Naive thymus-derived CD4-positive, alpha-beta T cell (primary cell): ENCODE measurements around the gene MEF2A. TPM values are rescaled to one million over a fixed set of nuclear protein-coding genes. Genes with fewer than 3 reads are reported as not detected.
"Not testable (repeated sequence)": the region's sequence is repeated elsewhere in the genome, so short reads cannot be mapped to it uniquely, and the experiment has no call there.

Source experiments
- ATAC-seq: fragments of 150-1000 bp; cut with Tn5 transposase; 2 replicates; pipeline ENCODE4 v1.10.0; 2021; ENCODE audit warnings: mild to moderate bottlenecking, moderate library complexity
- CTCF ChIA-PET: fragments of 350-600 bp; sonication (Branson Sonifier 250); formaldehyde crosslinking; loops from one replicate; lab custom pipeline; 2021; ENCODE audit warnings: antibody characterized with exemption; lab: Charles Lee
- POLR2A ChIA-PET: fragments of 350-600 bp; sonication (Branson Sonifier 250); formaldehyde crosslinking; loops from one replicate; lab custom pipeline; 2021; ENCODE audit warnings: antibody characterized with exemption, inconsistent platforms; lab: Charles Lee
- DNase-seq, 9 donors: peaks; one replicate each; pipeline versions ENCODE4 v3.0.0 to v3.0.0-alpha.2; 2020 to 2022; ENCODE audit warnings: mixed read lengths in 1 of 9
- H3K27ac ChIP-seq: one replicate; pipeline ENCODE4 v1.7.0; 2013; ENCODE audit warnings: mild to moderate bottlenecking, low read depth, low read length, moderate library complexity
- H3K27me3 ChIP-seq, 2 donors: one replicate each; pipeline ENCODE4 v1.7.0; 2013; ENCODE audit warnings: low read length in 2 of 2, mild to moderate bottlenecking in 2 of 2, moderate library complexity in 2 of 2; ENCODE audit not compliant: control insufficient read depth in 2 of 2, insufficient read depth in 2 of 2
- H3K36me3 ChIP-seq, 3 experiments: 1 replicate in 2 of 3; 2 replicates in 1 of 3; pipeline ENCODE4 v1.7.0; 2013; ENCODE audit warnings: low read length in 3 of 3, mild to moderate bottlenecking in 3 of 3, moderate library complexity in 1 of 3; ENCODE audit not compliant: insufficient read depth in 3 of 3, control insufficient read depth in 2 of 3
- H3K4me1 ChIP-seq, 2 donors: one replicate each; pipeline ENCODE4 v1.7.0; 2013; ENCODE audit warnings: low read length in 2 of 2, mild to moderate bottlenecking in 2 of 2, moderate library complexity in 1 of 2; ENCODE audit not compliant: control insufficient read depth in 2 of 2, insufficient read depth in 2 of 2
- H3K4me3 ChIP-seq: 2 replicates; pipeline ENCODE4 v1.7.0; 2013; ENCODE audit warnings: mild to moderate bottlenecking, low read length
- H3K9me3 ChIP-seq, 3 experiments: 1 replicate in 2 of 3; 2 replicates in 1 of 3; pipeline ENCODE4 v1.7.0; 2013; ENCODE audit warnings: low read length in 3 of 3; ENCODE audit not compliant: control insufficient read depth in 2 of 3
- H3K27ac Mint-ChIP-seq, 9 donors: one replicate each; pipeline ENCODE4 v1.8.0; 2020 to 2022; ENCODE audit warnings: mixed read lengths in 9 of 9, mild to moderate bottlenecking in 8 of 9, moderate library complexity in 5 of 9, inconsistent platforms in 2 of 9
- H3K27me3 Mint-ChIP-seq, 5 donors: one replicate each; pipeline ENCODE4 v1.8.0; 2021 to 2022; ENCODE audit warnings: mixed read lengths in 5 of 5, mild to moderate bottlenecking in 1 of 5
- H3K36me3 Mint-ChIP-seq, 5 donors: one replicate each; pipeline ENCODE4 v1.8.0; 2020 to 2022; ENCODE audit warnings: mixed read lengths in 5 of 5, mild to moderate bottlenecking in 3 of 5, inconsistent platforms in 1 of 5
- H3K4me1 Mint-ChIP-seq, 7 donors: one replicate each; pipeline ENCODE4 v1.8.0; 2020 to 2022; ENCODE audit warnings: mixed read lengths in 7 of 7, mild to moderate bottlenecking in 3 of 7, inconsistent platforms in 1 of 7
- H3K4me3 Mint-ChIP-seq, 10 donors: one replicate each; pipeline ENCODE4 v1.8.0; 2020 to 2022; ENCODE audit warnings: mild to moderate bottlenecking in 10 of 10, mixed read lengths in 10 of 10, moderate library complexity in 6 of 10, inconsistent platforms in 2 of 10
- H3K9me3 Mint-ChIP-seq, 11 donors: one replicate each; pipeline ENCODE4 v1.8.0; 2020 to 2022; ENCODE audit warnings: mixed read lengths in 11 of 11, mild to moderate bottlenecking in 4 of 11, inconsistent platforms in 1 of 11, moderate library complexity in 1 of 11
- intact Hi-C, 2 donors: fragments of 100-400 bp; cut with micrococcal nuclease; formaldehyde crosslinking; loops; one replicate each; pipeline ENCODE4 v1.15.1; 2023
- polyA plus RNA-seq, 2 donors: library from polyadenylated mRNA; unstranded; fragments of 300-500 nt; fragmentation: Illumina TruSeq; gene quantifications; one replicate each; pipeline ENCODE4 v1.2.3, GENCODE V29; 2021
- total RNA-seq, 6 experiments: library from RNA in 5 of 6; stranded (reverse) in 5 of 6; gene quantifications; 1 replicate in 5 of 6; 2 replicates in 1 of 6; pipeline ENCODE4 v1.2.3 and lab custom pipeline; 2021 to 2026

The MEF2A gene
- total and polyA plus RNA-seq, 7 experiments from 2014 or later: 17.2 to 42.8 (median 34.0) TPM

DNA sequence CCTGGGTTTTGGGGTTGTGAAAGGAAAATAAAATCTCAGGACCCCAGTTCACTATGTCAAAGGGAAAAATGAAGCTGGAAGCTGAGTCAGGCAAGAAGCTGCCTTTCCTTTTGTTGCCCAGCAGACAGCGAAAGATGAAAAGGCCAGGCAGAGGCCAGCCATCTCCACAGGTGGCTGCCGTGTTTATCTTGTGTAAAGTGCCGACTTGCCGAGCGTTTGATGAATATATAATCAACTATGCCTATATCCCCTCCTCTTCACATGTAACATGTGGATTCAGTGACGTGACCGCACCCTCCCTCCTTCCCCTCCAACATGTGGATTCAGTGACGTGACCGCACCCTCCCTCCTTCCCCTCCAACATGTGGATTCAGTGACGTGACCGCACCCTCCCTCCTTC is 184.5 kb downstream of the MEF2A start:
- H3K36me3 ChIP-seq, ATAC-seq, H3K27me3 ChIP-seq, H3K9me3 Mint-ChIP-seq, H3K27ac Mint-ChIP-seq, H3K9me3 ChIP-seq, H3K27ac ChIP-seq, POLR2A ChIA-PET, H3K27me3 Mint-ChIP-seq, H3K4me1 ChIP-seq, H3K4me3 Mint-ChIP-seq, H3K36me3 Mint-ChIP-seq, CTCF ChIA-PET, H3K4me3 ChIP-seq, H3K4me1 Mint-ChIP-seq, DNase-seq: not testable (repeated sequence)
- intact Hi-C loops: loop anchor here in 1 of 2 donors (10.0 kb wide), 1 partner anchor 406 kb away; no protein-coding TSS in a partner anchor

DNA sequence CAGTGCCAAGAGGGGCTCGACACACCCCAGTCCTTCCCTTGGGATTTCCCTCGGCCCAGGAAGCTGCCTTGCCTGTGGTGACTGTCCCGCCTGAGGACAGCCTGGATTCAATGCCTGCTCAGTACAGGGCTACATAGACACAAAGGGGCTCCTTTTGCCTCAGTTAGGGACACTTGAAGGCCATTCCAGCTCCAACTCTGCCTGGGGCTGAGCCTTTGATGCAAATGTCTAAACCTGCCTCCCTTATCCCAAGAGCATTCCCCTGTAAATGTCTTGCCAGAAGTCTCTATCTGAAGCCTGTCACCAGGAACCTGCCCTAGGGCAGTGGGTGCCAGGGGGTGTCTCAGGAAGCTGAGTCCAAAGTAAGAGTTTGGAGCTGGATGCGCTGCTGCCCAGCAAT is 186.8 kb downstream of the MEF2A start:
- ChIA-PET POLR2A (no interaction called here), CTCF (interaction anchor here (0.6 kb wide), 1 partner anchor 18 kb away, joined by 3 read pairs; no protein-coding TSS in a partner anchor)
- Histone ChIP-seq H3K4me3 (no peak overlapping the region), H3K9me3 (no peaks in the 10 kb centered on the region), H3K36me3 (no peaks in the 10 kb centered on the region), H3K27me3 (no peaks in the 10 kb centered on the region), H3K4me1 (no peaks in the 10 kb centered on the region), H3K27ac (no peak overlapping the region)
- ATAC-seq: no peak
- Mint-ChIP-seq H3K4me1 (peaks cover 0 to 8% (median 0%) of the 10 kb centered on the region in 7 donors), H3K27me3 (no peaks in the 10 kb centered on the region), H3K27ac (peak overlapping the region in 1 of 9 donors; percentile 6), H3K9me3 (no peaks in the 10 kb centered on the region), H3K36me3 (no peaks in the 10 kb centered on the region), H3K4me3 (no peak overlapping the region)
- no peak for DNase-seq
- intact Hi-C loops: loop anchor here in 1 of 2 donors (10.0 kb wide), 1 partner anchor 408 kb away; no protein-coding TSS in a partner anchor

- DNase-seq (no peak), ATAC-seq (no peak)
- no peak overlapping the region for H3K27ac ChIP-seq
- CTCF ChIA-PET: interaction anchor here (0.5 to 1.1 kb wide), 4 partner anchors 10 to 436 kb away, joined by 3 to 5 read pairs (median 4); no protein-coding TSS in a partner anchor
- POLR2A ChIA-PET: interaction anchor here (0.7 kb wide), 1 partner anchor 305 kb away, joined by 3 read pairs; no protein-coding TSS in a partner anchor
- H3K27me3 ChIP-seq: no peaks in the 10 kb centered on the region
- no peaks in the 10 kb centered on the region for H3K36me3 ChIP-seq
- Mint-ChIP-seq H3K36me3 (no peaks in the 10 kb centered on the region), H3K9me3 (no peaks in the 10 kb centered on the region), H3K27me3 (peaks cover 0 to 2% (median 0%) of the 10 kb centered on the region in 5 donors), H3K4me3 (no peak overlapping the region), H3K4me1 (peaks cover 0 to 8% (median 0%) of the 10 kb centered on the region in 7 donors), H3K27ac (no peak overlapping the region)
- H3K4me1 ChIP-seq: no peaks in the 10 kb centered on the region
- intact Hi-C loops: loop anchor here in 1 of 2 donors (10.0 kb wide), 1 partner anchor 408 kb away; no protein-coding TSS in a partner anchor
- no peaks in the 10 kb centered on the region for H3K9me3 ChIP-seq
- H3K4me3 ChIP-seq: no peak overlapping the region
Measured at GRCh38 chr15:99753066-99753465, 187.3 kb downstream of the MEF2A start.

DNA sequence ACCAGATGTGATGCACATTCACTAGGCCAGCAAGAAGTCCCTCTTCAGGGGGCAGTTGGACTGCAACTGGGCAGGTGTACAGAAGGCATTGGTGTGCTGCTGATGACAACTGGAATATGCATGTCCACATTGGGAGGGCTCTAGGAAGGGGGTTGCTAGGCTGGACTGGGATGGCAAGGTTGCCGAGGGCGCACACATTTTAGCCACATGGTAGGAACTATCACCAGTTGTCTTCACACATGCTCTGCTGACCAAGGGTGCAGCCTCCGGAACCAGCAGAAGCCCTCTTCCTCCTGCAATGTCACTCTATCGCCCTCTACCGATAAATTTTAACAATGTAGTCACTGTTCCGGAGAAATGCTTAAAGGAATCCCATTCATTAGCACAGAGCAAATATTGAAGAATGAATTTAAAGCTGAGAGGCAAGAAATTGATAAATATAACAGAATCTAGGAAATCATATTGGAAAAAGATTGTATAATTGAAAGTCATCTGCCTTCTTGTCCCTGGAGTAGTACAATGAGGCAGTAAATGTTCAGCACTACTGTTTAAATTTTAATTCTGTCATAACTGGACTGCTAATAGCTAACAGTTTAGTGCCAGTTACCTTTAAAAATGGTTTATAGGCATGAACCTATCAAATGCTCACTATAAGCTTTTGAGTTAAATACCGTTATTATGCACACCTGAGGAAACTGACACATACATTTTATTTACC is 190.1 kb downstream of the MEF2A start:
- H3K27me3 ChIP-seq: no peaks in the 10 kb centered on the region
- H3K36me3 Mint-ChIP-seq: no peaks in the 10 kb centered on the region
- peak overlapping the region in 1 of 9 donors; percentile 10 for H3K27ac Mint-ChIP-seq
- ChIA-PET POLR2A (interaction anchor here (2.2 kb wide), 1 partner anchor 22 kb away, joined by 9 read pairs; the partner anchor contains the start of gene LYSMD4), CTCF (interaction anchor here (0.6 to 4.5 kb wide), 14 partner anchors 16 to 488 kb away, joined by 3 to 49 read pairs (median 4); partner anchors contain the start of gene LYSMD4)
- no peak overlapping the region for H3K4me3 Mint-ChIP-seq
- no peaks in the 10 kb centered on the region for H3K9me3 ChIP-seq
- ATAC-seq: peak; percentile 86
- H3K36me3 ChIP-seq: no peaks in the 10 kb centered on the region
- no peaks in the 10 kb centered on the region for H3K4me1 ChIP-seq
- H3K4me3 ChIP-seq: no peak overlapping the region
- H3K27ac ChIP-seq: no peak overlapping the region
- peaks cover 0 to 5% (median 0%) of the 10 kb centered on the region in 5 donors for H3K27me3 Mint-ChIP-seq
- peak in 8 of 9 donors; percentile 29 to 72 (median 62) for DNase-seq
- no peaks in the 10 kb centered on the region for H3K9me3 Mint-ChIP-seq
- peaks cover 0 to 4% (median 0%) of the 10 kb centered on the region in 7 donors for H3K4me1 Mint-ChIP-seq
- intact Hi-C loops: loop anchor here (1.0 to 10.0 kb wide), 7 partner anchors 23 to 655 kb away; partner anchors contain the start of gene LYSMD4 (in 2 of the 2)

DNA sequence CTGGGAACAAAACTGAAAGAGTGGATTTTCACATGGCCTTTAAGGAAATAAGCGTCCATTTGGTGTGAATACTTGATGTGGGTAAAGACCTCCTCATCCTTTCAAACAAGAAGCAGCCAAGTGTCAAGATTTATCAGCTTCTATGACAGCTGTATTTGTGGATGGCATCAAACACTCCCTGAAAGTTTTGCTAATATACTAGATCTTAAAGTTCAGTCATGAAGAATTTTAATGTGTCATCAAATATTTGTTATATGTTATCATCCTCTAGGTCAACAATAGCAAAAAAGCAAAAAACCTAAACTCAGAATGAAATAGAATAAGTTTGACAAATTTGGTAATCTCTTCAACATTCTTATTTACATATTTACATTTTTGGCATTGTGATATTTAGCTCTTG is 196.5 kb downstream of the MEF2A start:
- no peaks in the 10 kb centered on the region for H3K4me1 ChIP-seq

GRCh38 chr15:99763827-99764226 is 198.0 kb downstream of the MEF2A start:
- no peak for DNase-seq
- Mint-ChIP-seq H3K9me3 (no peaks in the 10 kb centered on the region), H3K4me3 (no peak overlapping the region), H3K27me3 (peaks cover 0 to 13% (median 0%) of the 10 kb centered on the region in 5 donors), H3K27ac (no peak overlapping the region), H3K36me3 (no peaks in the 10 kb centered on the region), H3K4me1 (no peaks in the 10 kb centered on the region)
- H3K27me3 ChIP-seq: no peaks in the 10 kb centered on the region
- H3K4me1 ChIP-seq: no peaks in the 10 kb centered on the region
- ChIA-PET POLR2A (no interaction called here), CTCF (no interaction called here)
- no peaks in the 10 kb centered on the region for H3K36me3 ChIP-seq
- intact Hi-C loops: no loop called here
- no peak overlapping the region for H3K4me3 ChIP-seq
- H3K27ac ChIP-seq: no peak overlapping the region
- ATAC-seq: no peak
- H3K9me3 ChIP-seq: no peaks in the 10 kb centered on the region

More for the DNA sequence above, 196.5 kb downstream of the MEF2A start:
- Mint-ChIP-seq H3K4me3 (no peak overlapping the region), H3K27ac (no peak overlapping the region), H3K36me3 (no peaks in the 10 kb centered on the region), H3K27me3 (peaks cover 0 to 16% (median 0%) of the 10 kb centered on the region in 5 donors), H3K9me3 (no peaks in the 10 kb centered on the region), H3K4me1 (no peaks in the 10 kb centered on the region)
- ChIA-PET POLR2A (no interaction called here), CTCF (no interaction called here)
- Histone ChIP-seq H3K27me3 (no peaks in the 10 kb centered on the region), H3K36me3 (no peaks in the 10 kb centered on the region), H3K4me3 (no peak overlapping the region), H3K9me3 (no peaks in the 10 kb centered on the region), H3K27ac (no peak overlapping the region)
- no peak for ATAC-seq
- intact Hi-C loops: no loop called here
- no peak for DNase-seq
